UCSD-AML1 (cell line): ENCODE results near the gene MSS51.
"Not testable (repeated sequence)": the region's sequence is repeated elsewhere in the genome, so short reads cannot be mapped to it uniquely, and the experiment has no call there.

Experiments used
- DNase-seq: peaks from one replicate; lab custom pipeline; 2025; ENCODE audit not compliant: unreplicated experiment; lab: John Stamatoyannopoulos, UW

Gene MSS51

DNA sequence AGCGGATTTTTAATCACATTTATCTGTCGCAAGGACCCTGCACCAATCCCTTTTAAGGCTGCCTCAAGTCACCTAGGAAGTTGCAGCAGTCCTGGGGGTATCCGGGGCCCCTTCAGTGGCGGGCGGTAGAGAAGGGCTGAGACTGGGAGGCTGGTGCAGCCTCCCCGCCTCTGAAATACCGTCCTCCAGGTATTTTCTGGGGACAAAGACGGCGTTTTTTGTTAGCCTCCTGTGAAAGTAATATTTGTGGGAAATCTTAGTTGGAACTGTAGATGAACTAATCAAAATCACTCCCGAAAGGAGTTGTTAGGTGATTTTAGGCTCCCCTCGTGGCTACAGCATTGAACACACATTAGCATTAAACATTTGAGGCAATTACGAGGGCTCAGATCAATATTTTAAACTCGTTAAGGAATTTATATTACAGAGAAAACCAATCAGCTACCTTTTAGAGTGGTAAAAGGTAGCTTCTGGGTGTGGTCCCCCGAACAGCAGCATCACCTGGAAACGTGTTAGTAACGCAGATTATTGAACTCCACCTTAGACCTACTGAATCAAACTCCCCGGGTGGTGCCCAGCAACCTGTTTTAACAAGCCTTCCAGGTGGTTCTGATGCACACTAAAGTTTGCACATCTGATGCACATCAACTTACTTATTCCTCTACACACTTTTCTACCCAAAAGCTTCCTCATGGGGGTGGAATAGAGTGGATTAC lies 19.0 kb downstream of the MSS51 start:
- DNase-seq, result no peak

DNA sequence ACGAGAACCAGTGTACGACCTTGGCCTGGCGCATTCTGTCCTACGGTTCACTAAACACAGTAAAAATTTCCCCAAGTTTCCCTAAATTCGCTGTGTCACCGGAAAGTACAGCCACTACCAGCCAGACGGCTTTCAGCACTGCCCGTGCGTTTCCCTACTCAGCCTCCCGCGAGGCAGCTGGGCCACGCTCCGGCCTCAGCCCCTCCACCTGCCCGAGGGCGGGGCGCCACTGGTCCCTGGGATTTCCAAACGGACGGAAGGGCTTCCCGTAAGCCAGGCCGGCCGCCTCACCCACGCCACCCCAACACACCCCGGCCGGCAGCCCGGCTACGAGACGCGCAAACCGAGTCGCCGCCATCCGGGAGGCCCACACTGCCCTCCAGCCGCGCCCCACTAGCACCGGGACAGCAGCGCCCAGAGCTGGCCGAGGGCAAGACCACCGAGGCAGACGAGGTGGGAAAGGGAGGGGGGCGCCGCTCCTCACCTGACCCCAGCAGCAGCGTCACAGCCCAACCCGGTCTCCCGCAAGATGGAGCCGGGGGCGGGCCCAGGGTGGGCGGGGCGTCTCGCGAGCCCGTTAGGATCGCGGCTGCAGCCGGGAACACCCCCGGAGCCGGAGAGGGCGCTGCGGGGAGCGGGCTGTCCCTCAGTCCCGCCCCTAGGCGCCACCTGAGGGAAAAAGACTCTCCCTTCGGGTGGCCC lies 19.7 kb downstream of the MSS51 start, which contains the start of gene ANXA7:
ANXA7 (minus strand) TSS at position 531 of the 702 bp plus-strand sequence. CDS start 13,202 bp downstream, outside the sequence.
- peak; percentile 91 for DNase-seq

- DNase-seq, result no peak
These were observed 20.2 kb downstream of the MSS51 start for GRCh38 chr10:73413108-73413527.

GRCh38 chr10:73410897-73411296 lies 22.5 kb downstream of the MSS51 start:
- no peak for DNase-seq

- no peak for DNase-seq
These were observed 24.3 kb downstream of the MSS51 start for GRCh38 chr10:73408978-73409521.

- no peak for DNase-seq
These were observed 25.3 kb downstream of the MSS51 start for GRCh38 chr10:73408061-73408460.

DNA sequence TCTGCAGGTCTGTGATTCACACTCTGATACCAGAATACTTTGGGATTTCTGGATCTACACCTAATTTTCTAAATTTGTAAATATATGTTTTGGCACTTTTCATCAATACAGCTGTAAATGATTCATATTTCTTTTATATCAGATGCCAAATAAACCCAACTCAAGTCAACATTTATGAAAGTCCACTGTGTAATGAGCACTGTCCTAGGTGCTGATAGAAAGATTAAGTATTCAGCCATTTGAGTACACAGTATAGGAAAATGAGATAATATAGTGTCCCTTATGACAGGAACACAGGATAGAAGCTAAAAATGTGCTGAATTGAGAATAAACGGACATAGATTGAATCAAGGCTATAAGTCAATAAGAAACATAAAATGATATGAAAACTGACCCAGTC lies 25.9 kb downstream of the MSS51 start:
- no peak for DNase-seq

GRCh38 chr10:73406846-73407245 lies 26.5 kb downstream of the MSS51 start:
- DNase-seq, result no peak

DNA sequence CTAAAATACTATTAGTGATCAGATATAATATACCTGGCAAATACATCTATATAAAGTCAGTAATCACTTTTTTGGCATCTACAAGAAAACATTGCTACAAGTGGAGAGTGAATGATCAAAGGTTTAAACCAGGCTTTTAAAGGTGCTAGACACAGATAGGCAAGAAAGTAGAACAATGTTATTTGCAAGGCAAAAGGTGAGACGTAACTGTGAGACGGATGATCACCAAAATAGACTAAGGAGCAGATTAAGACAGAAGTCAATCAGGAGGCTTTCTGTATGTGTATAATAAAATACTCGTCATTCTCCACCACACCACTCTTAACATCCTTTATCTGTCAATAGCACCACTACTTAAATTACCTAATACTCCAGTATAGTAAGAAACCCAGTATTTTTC lies 27.8 kb downstream of the MSS51 start:
- no peak for DNase-seq

GRCh38 chr10:73404690-73405089 lies 28.7 kb downstream of the MSS51 start:
- no peak for DNase-seq

DNA sequence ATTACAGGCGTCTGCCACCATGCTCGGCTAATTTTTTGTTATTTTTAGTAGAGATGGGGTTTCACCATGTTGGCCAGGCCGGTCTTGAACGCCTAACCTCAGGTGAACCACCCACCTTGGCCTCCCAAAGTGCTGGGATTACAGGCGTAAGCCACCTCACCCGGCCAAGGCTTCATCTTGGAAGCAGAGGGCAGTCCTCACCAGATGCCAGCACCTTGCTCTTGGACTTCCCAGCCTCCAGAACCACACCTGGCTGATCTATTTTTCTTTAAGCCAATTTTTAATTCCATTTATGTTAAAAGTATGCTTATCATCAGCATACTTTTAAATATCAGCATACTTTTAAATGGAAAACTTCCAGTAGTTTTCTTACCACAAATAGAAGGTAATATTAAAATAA lies 31.7 kb downstream of the MSS51 start:
- no peak for DNase-seq

DNA sequence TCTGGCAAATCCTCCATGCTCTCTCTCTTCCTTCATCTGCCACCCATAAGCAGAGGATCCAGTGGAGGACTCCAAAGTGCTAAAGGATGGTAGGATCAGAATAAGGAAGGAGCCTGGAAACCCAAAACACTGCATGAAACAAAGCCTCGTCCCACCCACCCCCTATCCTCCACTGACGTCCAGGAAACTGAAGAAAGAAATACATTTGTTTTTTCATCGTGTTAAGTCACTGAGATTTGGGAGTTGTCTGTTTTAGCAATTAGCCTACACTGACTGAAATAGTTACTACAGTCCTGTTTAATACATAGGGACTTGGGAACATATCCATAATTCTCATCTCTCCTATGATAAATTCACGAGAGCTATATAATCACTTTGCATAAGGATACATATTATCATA lies 34.3 kb downstream of the MSS51 start:
- no peak for DNase-seq

GRCh38 chr10:73398024-73398423 lies 35.3 kb downstream of the MSS51 start:
- DNase-seq, result peak; percentile 12

GRCh38 chr10:73394325-73394724 lies 39.0 kb downstream of the MSS51 start:
- not testable (repeated sequence) for DNase-seq

- DNase-seq, result no peak
These were observed 45.1 kb downstream of the MSS51 start for GRCh38 chr10:73388228-73388627.

DNA sequence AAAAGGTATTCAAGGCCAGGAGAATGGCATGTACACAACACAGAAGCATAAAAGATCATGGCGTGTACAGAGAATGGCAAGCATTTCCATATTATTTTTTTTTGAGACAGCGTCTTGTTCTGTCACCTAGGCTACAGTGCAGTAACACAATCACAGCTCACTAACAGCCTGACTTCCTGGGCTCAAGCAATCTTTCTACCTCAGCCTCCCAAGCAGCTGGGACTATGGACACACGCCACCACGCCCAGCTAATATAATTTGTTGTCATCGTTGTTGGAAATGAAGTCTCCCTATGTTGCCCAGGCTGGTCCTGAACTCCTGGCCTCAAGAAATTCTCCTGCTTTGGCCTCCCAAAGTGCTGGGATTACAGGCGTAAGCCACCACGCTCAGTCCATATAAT lies 46.8 kb downstream of the MSS51 start:
- DNase-seq, result no peak

DNA sequence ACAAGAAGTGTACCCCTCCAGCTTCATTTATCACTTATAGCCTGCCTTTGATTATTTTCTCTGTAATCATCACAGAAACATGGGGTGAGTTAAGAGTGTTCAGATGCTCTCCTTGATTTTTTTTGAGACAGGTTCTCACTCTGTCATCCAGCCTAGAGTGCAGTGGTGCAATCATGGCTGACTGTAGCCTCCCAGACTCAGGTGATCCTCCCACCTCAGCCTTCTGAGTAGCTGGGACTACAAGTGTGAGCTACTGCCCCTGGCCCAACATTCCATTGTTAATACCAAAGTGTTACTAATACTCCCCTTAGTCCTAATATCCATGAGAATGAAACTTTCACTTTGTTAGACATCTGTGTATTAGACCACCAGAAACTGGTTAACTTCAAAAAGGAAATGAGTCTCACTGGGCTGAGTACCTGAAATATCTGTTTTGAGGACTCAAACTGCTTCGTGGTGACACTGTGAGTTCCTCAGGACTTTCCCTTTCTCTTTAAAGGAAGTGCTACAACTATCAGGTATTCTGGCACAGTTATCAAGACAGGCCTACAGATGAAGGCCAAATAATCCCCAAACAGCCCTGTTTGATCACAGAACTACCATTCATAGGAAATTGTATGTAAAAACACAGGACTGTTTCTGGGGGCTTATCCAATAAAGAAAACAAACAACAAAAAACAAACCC lies 54.2 kb downstream of the MSS51 start:
- no peak for DNase-seq

GRCh38 chr10:73376679-73377078 lies 56.7 kb downstream of the MSS51 start:
- no peak for DNase-seq
